H1 (cell line): Measurements from ENCODE around the gene TRPM6. TPM values are rescaled to one million over a fixed set of nuclear protein-coding genes. Genes with fewer than 3 reads are reported as not detected.

ENCODE experiments used
- CTCF ChIA-PET: fragments of 300-600 bp; sonication (Branson Sonifier 250); formaldehyde crosslinking; loops from one replicate; lab custom pipeline; 2021; ENCODE audit not compliant: partially characterized antibody; lab: Charles Lee
- POLR2A ChIA-PET: fragments of 300-600 bp; sonication (Branson Sonifier 250); formaldehyde crosslinking; loops from one replicate; lab custom pipeline; 2021; ENCODE audit warnings: inconsistent platforms; ENCODE audit not compliant: partially characterized antibody; lab: Charles Lee
- DNase-seq, 2 experiments: peaks; one replicate each; pipeline versions ENCODE4 v3.0.0 to v3.0.0-alpha.2; 2010 to 2022; ENCODE audit warnings: low spot score in 2 of 2, low read depth in 1 of 2, mixed read lengths in 1 of 2
- FAIRE-seq: peaks from 2 replicates; lab custom pipeline; 2011; peaks lifted over from hg19 to GRCh38; lab: Jason Lieb, UNC
- H2AFZ ChIP-seq: 2 replicates; pipeline ENCODE4 v1.8.1; 2012; ENCODE audit warnings: low read length, inconsistent platforms
- H2AK5ac ChIP-seq: 2 replicates; pipeline ENCODE4 v1.6.1; 2013; ENCODE audit warnings: low read depth, low read length
- H2BK120ac ChIP-seq: replicated peaks from 2 replicates; pipeline ENCODE3; 2013; ENCODE audit warnings: low read depth, low read length, inconsistent platforms
- H2BK12ac ChIP-seq: 2 replicates; pipeline ENCODE4 v1.6.1; 2013; ENCODE audit warnings: low read depth, low read length
- H2BK15ac ChIP-seq: 2 replicates; pipeline ENCODE4 v1.6.1; 2013; ENCODE audit warnings: low read length
- H2BK20ac ChIP-seq: 2 replicates; pipeline ENCODE4 v1.6.1; 2013; ENCODE audit warnings: low read length
- H2BK5ac ChIP-seq: 2 replicates; pipeline ENCODE4 v1.6.1; 2013; ENCODE audit warnings: low read depth, low read length
- H3K14ac ChIP-seq: 2 replicates; pipeline ENCODE4 v1.6.1; 2013; ENCODE audit warnings: inconsistent platforms; ENCODE audit not compliant: insufficient read length
- H3K18ac ChIP-seq: 2 replicates; pipeline ENCODE4 v1.6.1; 2013; ENCODE audit warnings: low read length; ENCODE audit errors: extremely low read depth
- H3K23ac ChIP-seq: 2 replicates; pipeline ENCODE4 v1.6.1; 2013; ENCODE audit warnings: inconsistent platforms; ENCODE audit not compliant: insufficient read length
- H3K23me2 ChIP-seq: 2 replicates; pipeline ENCODE4 v1.6.1; 2013; ENCODE audit warnings: low read depth, low read length
- H3K27ac ChIP-seq: 2 replicates; pipeline ENCODE4 v1.6.1; 2011; ENCODE audit warnings: low read depth, low read length, inconsistent platforms
- H3K27me3 ChIP-seq, 4 experiments: replicated peaks in 1 of 4; 1 replicate in 1 of 4; 2 replicates in 3 of 4; pipeline versions ENCODE4 v1.6.1 to v1.8.1; 2011 to 2013; ENCODE audit warnings: low read length in 3 of 4, mild to moderate bottlenecking in 3 of 4, inconsistent platforms in 2 of 4, mixed read lengths in 2 of 4, moderate library complexity in 1 of 4; ENCODE audit not compliant: control insufficient read depth in 3 of 4, insufficient read depth in 3 of 4; ENCODE audit errors: extremely low read depth in 1 of 4
- H3K36me3 ChIP-seq, 4 experiments: 2 replicates each; pipeline versions ENCODE4 v1.6.1 to v1.8.1; 2011 to 2013; ENCODE audit warnings: mild to moderate bottlenecking in 4 of 4, low read length in 3 of 4, moderate library complexity in 2 of 4, control low read depth in 1 of 4, inconsistent platforms in 1 of 4; ENCODE audit not compliant: insufficient read depth in 4 of 4, control insufficient read depth in 2 of 4
- H3K4ac ChIP-seq: replicated peaks from 2 replicates; pipeline ENCODE3; 2013; ENCODE audit warnings: low read length, low read depth, mixed read lengths, inconsistent platforms; ENCODE audit not compliant: insufficient read length
- H3K4me1 ChIP-seq, 4 experiments: replicated peaks in 1 of 4; 1 replicate in 1 of 4; 2 replicates in 3 of 4; pipeline versions ENCODE4 v1.6.1 to v1.8.1; 2011 to 2013; ENCODE audit warnings: low read length in 3 of 4, inconsistent platforms in 2 of 4, mixed read lengths in 1 of 4; ENCODE audit not compliant: insufficient read depth in 4 of 4, control insufficient read depth in 3 of 4
- H3K4me2 ChIP-seq, 2 experiments: 2 replicates each; pipeline versions ENCODE4 v1.6.1 to v1.8.1; 2011 to 2013; ENCODE audit warnings: low read depth in 2 of 2, low read length in 2 of 2, control low read depth in 1 of 2, inconsistent platforms in 1 of 2, mild to moderate bottlenecking in 1 of 2; ENCODE audit not compliant: insufficient read depth in 1 of 2
- H3K4me3 ChIP-seq, 4 experiments: fragments of 200-600, 300-600 bp in 1 of 4; sonication (generic), shearing (Covaris generic), sonication (Bioruptor Twin) in 1 of 4; 2 replicates each; pipeline versions ENCODE4 v1.5.1 to v1.8.1; 2011 to 2016; ENCODE audit warnings: low read length in 4 of 4, low read depth in 3 of 4, control low read depth in 2 of 4, inconsistent platforms in 2 of 4, mild to moderate bottlenecking in 2 of 4, mixed read lengths in 1 of 4, moderate library complexity in 1 of 4; ENCODE audit not compliant: insufficient read depth in 2 of 4; ENCODE audit errors: extremely low read depth in 1 of 4
- H3K56ac ChIP-seq: replicated peaks from 2 replicates; pipeline ENCODE3; 2013; ENCODE audit warnings: low read depth, mild to moderate bottlenecking, mixed read lengths, low read length, inconsistent platforms; ENCODE audit not compliant: insufficient read length
- H3K79me1 ChIP-seq: 2 replicates; pipeline ENCODE4 v1.6.1; 2013; ENCODE audit warnings: low read depth, low read length, control low read depth
- H3K79me2 ChIP-seq, 2 experiments: 2 replicates each; pipeline versions ENCODE4 v1.6.1 to v1.8.1; 2012 to 2013; ENCODE audit warnings: low read length in 2 of 2, mild to moderate bottlenecking in 2 of 2, inconsistent platforms in 1 of 2; ENCODE audit not compliant: insufficient read depth in 2 of 2, control insufficient read depth in 1 of 2
- H3K9ac ChIP-seq, 4 experiments: replicated peaks in 1 of 4; 1 replicate in 1 of 4; 2 replicates in 3 of 4; pipeline versions ENCODE4 v1.6.1 to v1.8.1; 2011 to 2013; ENCODE audit warnings: low read depth in 3 of 4, low read length in 3 of 4, control low read depth in 2 of 4, mild to moderate bottlenecking in 2 of 4, moderate library complexity in 2 of 4, inconsistent platforms in 1 of 4; ENCODE audit errors: extremely low read depth in 1 of 4
- H3K9me3 ChIP-seq, 2 experiments: 2 replicates each; pipeline versions ENCODE4 v1.6.1 to v1.8.1; 2012 to 2013; ENCODE audit warnings: mild to moderate bottlenecking in 2 of 2, moderate library complexity in 2 of 2, control low read depth in 1 of 2, inconsistent platforms in 1 of 2, low read depth in 1 of 2, low read length in 1 of 2, mixed read lengths in 1 of 2; ENCODE audit not compliant: insufficient read depth in 2 of 2
- H4K20me1 ChIP-seq, 2 experiments: replicated peaks in 1 of 2; 2 replicates each; pipeline versions ENCODE3 to v1.8.1; 2011 to 2013; ENCODE audit warnings: inconsistent platforms in 2 of 2, low read length in 2 of 2, mild to moderate bottlenecking in 1 of 2; ENCODE audit not compliant: insufficient read depth in 2 of 2, control insufficient read depth in 1 of 2
- H4K5ac ChIP-seq: 2 replicates; pipeline ENCODE4 v1.6.1; 2013; ENCODE audit warnings: low read length, low read depth, mixed read lengths, inconsistent platforms; ENCODE audit not compliant: insufficient read length
- H4K8ac ChIP-seq: 2 replicates; pipeline ENCODE4 v1.8.0; 2013; ENCODE audit warnings: mild to moderate bottlenecking, moderate library complexity, low read length, inconsistent platforms; ENCODE audit not compliant: insufficient read depth; ENCODE audit errors: extremely low read depth
- H4K91ac ChIP-seq: replicated peaks from 2 replicates; pipeline ENCODE3; 2013; ENCODE audit warnings: low read length, mixed read lengths, inconsistent platforms; ENCODE audit not compliant: insufficient read length
- CBX8 ChIP-seq: fragments of 300-800, 300-1000 bp; sonication (generic); IDR thresholded peaks from 2 replicates; pipeline ENCODE4 v1.7.1; 2016; ENCODE audit warnings: low read depth, low read length, borderline replicate concordance
- EGR1 ChIP-seq: IDR thresholded peaks from 2 replicates; pipeline ENCODE4 v1.6.1; 2011; ENCODE audit warnings: low read depth, low read length, borderline replicate concordance
- GTF2F1 ChIP-seq: IDR thresholded peaks from 2 replicates; pipeline ENCODE4 v1.6.1; 2012; ENCODE audit warnings: low read depth, low read length, improper control_type of control experiment, borderline replicate concordance
- JUN ChIP-seq: IDR thresholded peaks from 2 replicates; pipeline ENCODE4 v1.6.1; 2011; ENCODE audit warnings: low read depth, mild to moderate bottlenecking, improper control_type of control experiment, low read length
- JUND ChIP-seq: IDR thresholded peaks from 2 replicates; pipeline ENCODE4 v1.6.1; 2011; ENCODE audit warnings: mild to moderate bottlenecking, improper control_type of control experiment, low read length
- KDM4A ChIP-seq: IDR thresholded peaks from one replicate; pipeline ENCODE4 v1.7.1; 2012; ENCODE audit warnings: low read depth, mild to moderate bottlenecking, moderate library complexity, low read length, inconsistent platforms; ENCODE audit not compliant: severe bottlenecking
- NANOG ChIP-seq: IDR thresholded peaks from 2 replicates; pipeline ENCODE4 v1.6.1; 2011; ENCODE audit warnings: low read length, low read depth, mild to moderate bottlenecking, inconsistent platforms; ENCODE audit not compliant: insufficient read depth, poor library complexity, severe bottlenecking
- POU5F1 ChIP-seq: IDR thresholded peaks from 2 replicates; pipeline ENCODE4 v1.6.1; 2011; ENCODE audit warnings: low read depth, mild to moderate bottlenecking, low read length, moderate library complexity
- RBBP5 ChIP-seq: IDR thresholded peaks from 2 replicates; pipeline ENCODE4 v1.7.1; 2012; ENCODE audit warnings: low read depth, mild to moderate bottlenecking, inconsistent platforms, low read length, moderate library complexity, borderline replicate concordance
- RNF2 ChIP-seq: fragments of 200-900, 300-1000 bp; sonication (generic); IDR thresholded peaks from 2 replicates; pipeline ENCODE4 v1.7.1; 2016; ENCODE audit warnings: borderline replicate concordance, low read depth, mild to moderate bottlenecking, antibody characterized with exemption, low read length; ENCODE audit not compliant: poor library complexity, severe bottlenecking; ENCODE audit errors: missing control alignments
- TCF12 ChIP-seq: IDR thresholded peaks from 2 replicates; pipeline ENCODE4 v1.6.1; 2011; ENCODE audit warnings: low read depth, mild to moderate bottlenecking, low read length
- WGBS, 2 experiments: shearing (Covaris generic) in 1 of 2; methylation state at CpG; one replicate each; pipeline versions ENCODE4 v1.1.6 to v1.1.7; 2013 to 2015; ENCODE audit warnings: low lambda C conversion rate in 2 of 2, mixed read lengths in 2 of 2, inconsistent platforms in 1 of 2, low coverage in 1 of 2, missing lambda C conversion rate in 1 of 2; ENCODE audit not compliant: insufficient replicate concordance in 2 of 2, insufficient coverage in 1 of 2, insufficient read length in 1 of 2; ENCODE audit errors: extremely low coverage in 1 of 2, missing lambda C conversion rate in 1 of 2; 5-methylcytosine and 5-hydroxymethylcytosine counted together
- polyA plus RNA-seq, 7 experiments: library from polyadenylated mRNA; depleted of rRNA in 3 of 7; stranded (reverse) in 5 of 7; unstranded in 2 of 7; fragments of >200 nt in 5 of 7; fragments of 200-250 nt in 2 of 7; gene quantifications; 1 replicate in 5 of 7; 2 replicates in 1 of 7; 4 replicates in 1 of 7; pipeline versions ENCODE4 v1.2.1 to v1.2.3, GENCODE V29; 2011 to 2013; ENCODE audit warnings: missing spikeins in 2 of 7, mixed read lengths in 2 of 7
- total RNA-seq: library from RNA; stranded (reverse); fragmentation: NEBNext Ultra II Directional; extraction: Animal tissue kit (Norgen Biotek cat#: 25700); gene quantifications from 2 replicates; pipeline ENCODE4 v1.2.1, GENCODE V29; 2021
- TF ChIP-seq, protein P1 (sequence below): IDR thresholded peaks from 2 replicates; pipeline ENCODE4 v1.6.1; 2011; ENCODE audit warnings: low read length, improper control_type of control experiment

Gene TRPM6
- total and polyA plus RNA-seq, 2 of the 8 experiments (the other 6 are each of a cell fraction or from before 2014, with no cell fraction given): 0.45 to 1.5 TPM

DNA sequence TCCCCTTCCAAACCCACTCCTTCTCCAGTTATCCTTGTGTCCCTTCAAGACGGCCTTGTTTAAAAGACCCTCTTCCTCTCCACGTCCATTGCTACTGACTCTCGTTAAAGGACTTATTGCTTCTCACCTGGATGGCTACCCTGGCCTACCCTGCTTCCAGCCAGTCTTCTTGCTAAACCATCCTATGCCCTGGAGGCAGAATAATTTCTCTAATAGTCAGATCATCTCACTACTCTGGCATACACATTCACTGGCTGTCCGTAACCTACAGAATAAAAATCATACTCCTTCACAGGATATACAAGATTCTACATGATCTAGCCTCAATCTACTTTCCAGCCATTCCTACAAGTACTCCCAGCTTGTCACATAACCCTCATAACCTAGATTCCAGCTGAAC, 92.6 kb downstream of the TRPM6 start:
- Histone ChIP-seq H2AFZ (no peak overlapping the region), H3K4me1 (no peaks in the 10 kb centered on the region), H3K23me2 (no peaks in the 10 kb centered on the region), H4K91ac (no peak overlapping the region), H3K23ac (no peak overlapping the region), H3K4me3 (no peak overlapping the region), H2BK5ac (no peak overlapping the region), H4K20me1 (no peaks in the 10 kb centered on the region)
- no peak for FAIRE-seq
- TF ChIP-seq POU5F1 (no peak), JUN (no peak), JUND (no peak), RNF2 (no peak), RBBP5 (no peak), KDM4A (no peak), NANOG (no peak), CBX8 (no peak), GTF2F1 (no peak), EGR1 (no peak), TCF12 (no peak)
- TF ChIP-seq, protein P1, sequence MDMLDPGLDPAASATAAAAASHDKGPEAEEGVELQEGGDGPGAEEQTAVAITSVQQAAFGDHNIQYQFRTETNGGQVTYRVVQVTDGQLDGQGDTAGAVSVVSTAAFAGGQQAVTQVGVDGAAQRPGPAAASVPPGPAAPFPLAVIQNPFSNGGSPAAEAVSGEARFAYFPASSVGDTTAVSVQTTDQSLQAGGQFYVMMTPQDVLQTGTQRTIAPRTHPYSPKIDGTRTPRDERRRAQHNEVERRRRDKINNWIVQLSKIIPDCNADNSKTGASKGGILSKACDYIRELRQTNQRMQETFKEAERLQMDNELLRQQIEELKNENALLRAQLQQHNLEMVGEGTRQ: no peak
- TF ChIP-seq, all 59 proteins: peak for 0
- DNase-seq: no peak
- Histone ChIP-seq H3K27ac (no peak overlapping the region), H2BK120ac (no peak overlapping the region), H3K14ac (no peak overlapping the region), H3K9me3 (no peaks in the 10 kb centered on the region), H3K9ac (no peak overlapping the region), H3K79me1 (no peaks in the 10 kb centered on the region), H3K36me3 (no peaks in the 10 kb centered on the region), H3K18ac (no peak overlapping the region), H3K79me2 (no peaks in the 10 kb centered on the region), H2BK20ac (no peak overlapping the region), H2AK5ac (no peak overlapping the region), H3K4me2 (no peak overlapping the region), H3K4ac (no peak overlapping the region), H4K5ac (no peak overlapping the region), H3K56ac (no peak overlapping the region), H4K8ac (no peak overlapping the region), H2BK12ac (no peak overlapping the region), H3K27me3 (no peaks in the 10 kb centered on the region), H2BK15ac (no peak overlapping the region)
- ChIA-PET CTCF (interaction anchor here (1.1 to 2.1 kb wide), 4 partner anchors 9 to 273 kb away, joined by 3 to 7 read pairs (median 3); no protein-coding TSS in a partner anchor), POLR2A (no interaction called here)
- 81% methylated on average over 4 of the region's 4 CpGs; no CpG with 5 or more reads in 1 of the 2 experiments for WGBS, 2 experiments
